ENCODE results near the gene SMG6.

SMG6 gene

DNA sequence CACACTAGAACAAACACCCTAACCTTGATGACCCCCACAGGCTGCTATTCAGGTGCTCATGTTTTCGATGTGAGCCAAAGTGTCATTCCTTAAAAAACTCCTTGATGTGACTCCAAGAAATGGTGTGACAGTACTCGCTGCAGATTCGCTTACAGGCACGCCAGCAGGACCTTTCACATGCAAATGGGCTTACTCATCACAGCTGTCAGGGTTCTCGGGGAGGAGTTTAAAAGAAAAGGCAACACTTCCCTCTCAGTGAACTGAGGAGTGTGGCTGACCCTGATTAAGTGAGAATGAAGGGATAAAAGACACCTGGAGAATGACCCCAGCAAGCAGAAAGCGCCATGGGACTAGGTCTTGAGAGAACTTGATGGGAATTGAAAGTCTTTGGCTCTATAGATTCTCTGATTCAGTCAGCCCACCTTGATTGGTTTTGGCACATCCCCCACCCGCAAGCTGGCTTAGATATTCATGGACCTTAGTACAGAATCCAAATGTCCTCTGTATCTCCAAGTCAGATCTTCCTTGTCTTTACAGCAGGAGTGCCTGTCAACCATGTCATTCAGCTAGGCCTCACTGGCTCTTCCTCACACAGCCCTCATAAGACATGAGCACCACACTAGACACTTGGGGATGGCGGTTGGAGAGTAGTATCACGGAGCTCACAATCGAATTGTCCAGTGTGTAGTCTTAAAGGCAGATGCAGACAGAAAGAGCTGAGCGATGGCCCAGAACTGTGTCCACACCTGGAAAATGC lies 166.1 kb downstream of the SMG6 start:
- no peak for DNase-seq

DNA sequence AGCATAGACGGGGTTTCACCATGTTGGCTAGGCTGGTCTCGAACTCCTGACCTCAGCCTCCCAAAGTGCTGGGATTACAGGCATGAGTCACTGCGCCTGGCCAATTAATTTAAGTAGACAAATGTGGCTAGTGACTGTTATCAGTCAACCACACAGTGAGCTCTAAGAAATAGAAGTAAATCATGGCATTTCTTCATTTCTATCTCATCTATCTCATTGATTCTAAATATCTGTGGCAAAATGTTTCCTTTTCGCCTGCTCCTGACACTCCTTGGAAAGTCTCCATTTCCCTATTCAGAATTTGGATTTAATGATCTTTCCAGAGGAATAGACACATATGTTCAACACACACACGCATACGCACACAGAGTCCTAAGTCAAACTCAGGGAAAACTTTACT lies 167.3 kb downstream of the SMG6 start:
- DNase-seq, result no peak

DNA sequence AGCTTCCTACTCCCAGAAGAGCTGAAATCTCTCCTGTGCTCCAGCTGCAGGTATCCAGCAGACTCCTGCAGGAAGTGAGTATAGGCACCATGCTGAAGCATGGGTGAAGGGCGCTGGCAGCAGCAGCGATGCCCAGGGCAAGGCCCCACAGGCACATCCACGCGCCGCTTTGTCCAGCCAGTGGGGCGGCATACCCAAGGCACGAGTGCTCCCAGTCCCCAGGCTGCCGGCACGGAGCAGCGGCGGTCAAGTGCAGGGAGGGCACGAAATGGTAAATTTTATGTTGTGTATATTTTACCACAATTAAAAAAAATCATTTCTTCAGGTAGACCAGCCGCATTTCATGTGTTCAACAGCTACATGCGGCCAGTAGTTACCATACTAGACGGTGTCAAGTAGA lies 175.6 kb downstream of the SMG6 start:
- no peak for DNase-seq

DNA sequence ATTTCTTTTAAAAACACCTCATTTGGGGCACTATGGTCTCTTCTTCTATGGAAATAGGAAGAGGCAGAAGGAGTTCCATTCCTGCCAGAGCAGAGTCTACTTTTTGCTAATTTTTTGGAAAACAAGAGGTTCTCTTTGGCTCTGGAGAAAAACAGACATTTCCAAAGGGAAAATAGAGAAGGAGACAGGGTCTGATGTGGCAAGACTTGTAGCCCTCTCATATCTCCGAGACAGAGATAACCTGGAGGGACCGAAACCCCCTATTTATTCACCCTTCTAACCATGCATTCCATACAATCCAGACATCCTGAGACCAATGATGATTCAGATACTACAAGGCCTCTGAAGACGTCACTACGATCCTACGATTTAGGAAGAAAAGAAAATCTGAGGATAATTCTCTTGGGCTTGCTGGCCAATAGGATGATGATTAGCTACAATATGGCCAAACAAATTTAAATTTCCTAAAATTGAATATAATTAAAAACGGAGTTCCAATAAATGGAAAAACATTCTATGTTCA lies 178.5 kb downstream of the SMG6 start:
- no peak for DNase-seq

DNA sequence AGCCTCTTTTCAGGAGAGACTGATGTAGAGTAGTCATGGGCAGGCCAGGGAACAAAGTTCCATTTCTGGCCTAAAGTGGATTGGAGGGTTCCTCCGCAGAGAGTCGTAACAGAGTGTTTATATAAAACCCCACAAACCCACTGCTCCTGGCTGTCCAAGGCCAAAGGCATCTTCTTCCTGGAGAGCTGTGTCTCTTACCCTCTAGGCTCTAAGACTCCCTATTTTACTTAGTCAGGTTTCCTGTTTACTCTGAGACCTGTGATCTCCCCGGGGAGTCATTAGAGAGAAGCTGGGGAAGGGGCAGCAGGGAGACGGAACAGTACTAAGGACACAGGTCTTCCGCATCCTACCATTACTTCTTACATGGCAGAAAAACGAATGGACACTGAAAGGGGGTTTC lies 179.2 kb downstream of the SMG6 start:
- no peak for DNase-seq

DNA sequence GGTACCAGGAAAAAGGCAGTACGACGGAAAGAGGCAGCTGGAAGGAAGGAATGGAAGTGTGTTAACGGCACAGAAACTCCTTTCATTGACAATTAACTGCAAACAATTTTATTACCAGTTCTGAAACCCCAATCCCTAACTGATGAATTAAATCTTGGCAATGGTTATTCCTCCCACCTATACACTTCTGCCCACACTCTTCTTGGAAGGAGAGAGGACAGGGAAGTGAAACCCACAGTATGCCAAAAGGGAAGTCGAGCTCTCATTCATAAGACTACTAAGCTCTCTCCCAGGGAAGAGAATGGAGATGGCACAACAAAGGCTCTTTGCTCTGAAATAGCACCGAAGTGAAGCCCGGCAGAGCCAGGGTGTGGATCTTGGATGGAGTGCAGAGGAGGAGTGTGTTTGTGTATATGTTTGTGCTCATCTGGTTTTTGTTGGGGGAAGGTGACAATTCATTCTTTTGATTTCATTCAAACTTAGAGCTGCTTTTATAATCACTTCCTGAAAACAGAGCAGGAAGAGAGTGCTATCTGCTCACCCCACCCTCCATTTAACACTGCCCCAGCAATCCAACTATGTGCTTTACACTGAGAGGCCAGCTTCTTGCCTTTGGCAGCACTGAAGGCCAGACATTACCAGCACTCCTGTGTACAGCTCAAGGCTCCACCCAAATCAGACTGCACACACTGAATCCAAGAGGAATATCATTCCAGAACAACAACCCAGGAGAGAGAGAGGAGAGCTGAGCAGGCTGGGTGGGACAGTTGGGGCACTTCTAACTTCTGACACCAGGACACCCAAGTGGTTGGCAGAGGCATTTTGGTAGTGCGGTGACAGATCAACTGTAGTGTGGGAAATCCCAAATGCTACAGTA lies 180.0 kb downstream of the SMG6 start:
- peak; percentile 45 for DNase-seq

DNA sequence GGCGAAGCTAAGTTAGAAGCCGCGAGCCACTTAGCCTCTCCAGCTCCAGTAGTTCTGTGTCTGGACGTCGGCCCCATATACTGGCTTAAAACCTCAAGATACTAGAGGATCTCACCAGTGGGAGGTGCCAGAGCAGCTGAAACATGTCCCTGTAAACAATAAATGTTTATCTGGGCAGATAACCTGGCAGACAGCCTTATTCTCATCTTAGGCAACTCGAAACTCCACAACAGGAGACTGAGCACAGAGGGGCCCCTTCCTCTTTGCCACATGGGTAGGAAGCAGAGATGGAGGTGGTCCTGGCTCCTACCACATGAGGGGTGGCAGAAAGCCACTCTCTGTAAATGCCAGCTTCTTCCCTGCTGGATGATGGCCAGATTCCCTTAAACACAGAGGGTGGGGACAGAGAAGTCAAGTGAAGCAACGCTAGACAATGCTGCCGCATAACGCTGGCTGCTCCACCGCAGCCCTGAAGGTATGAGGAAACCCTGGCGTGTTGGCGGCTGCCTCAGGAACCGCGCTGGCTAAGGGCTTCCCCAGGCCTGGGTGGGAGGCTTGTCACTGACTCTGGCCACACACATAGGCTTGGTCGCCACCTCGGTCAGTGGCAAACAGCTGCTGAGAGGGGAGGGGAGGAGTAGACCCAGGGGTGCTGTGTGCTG lies 180.8 kb downstream of the SMG6 start:
- peak; percentile 57 for DNase-seq

DNA sequence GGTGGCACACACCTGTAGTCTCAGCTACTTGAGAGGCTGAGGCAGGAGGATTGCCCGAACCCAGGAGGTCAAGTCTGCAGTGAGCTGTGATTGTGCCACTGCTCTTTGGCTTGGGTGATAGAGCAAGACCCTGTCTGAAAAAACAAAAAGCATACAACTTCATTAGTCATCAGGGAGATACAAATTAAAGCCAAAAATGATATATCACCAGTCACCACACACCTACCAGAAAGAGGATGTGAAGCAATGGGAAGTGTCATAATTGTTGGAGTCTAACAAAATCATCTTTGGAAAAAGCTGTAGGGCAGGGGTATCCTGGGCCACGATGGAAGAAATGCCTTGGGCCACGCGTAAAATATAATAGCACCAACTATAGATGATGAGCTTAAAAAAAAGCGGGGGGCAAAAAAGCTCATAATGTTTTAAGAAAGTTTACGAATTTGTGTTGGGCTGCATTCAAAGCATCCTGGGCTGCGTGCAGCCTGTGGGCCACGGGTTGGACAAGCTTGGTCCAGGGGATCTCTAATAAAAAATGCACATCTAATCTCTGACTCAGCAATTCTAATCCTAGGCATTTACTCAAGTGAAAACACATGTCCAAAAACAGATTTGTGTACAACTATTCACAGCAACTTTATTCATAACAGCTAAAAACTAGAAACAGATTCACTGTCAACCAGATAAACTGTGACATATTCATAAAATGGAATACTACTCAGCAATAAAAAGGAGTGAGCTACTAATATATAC lies 182.8 kb downstream of the SMG6 start:
- DNase-seq, result no peak

DNA sequence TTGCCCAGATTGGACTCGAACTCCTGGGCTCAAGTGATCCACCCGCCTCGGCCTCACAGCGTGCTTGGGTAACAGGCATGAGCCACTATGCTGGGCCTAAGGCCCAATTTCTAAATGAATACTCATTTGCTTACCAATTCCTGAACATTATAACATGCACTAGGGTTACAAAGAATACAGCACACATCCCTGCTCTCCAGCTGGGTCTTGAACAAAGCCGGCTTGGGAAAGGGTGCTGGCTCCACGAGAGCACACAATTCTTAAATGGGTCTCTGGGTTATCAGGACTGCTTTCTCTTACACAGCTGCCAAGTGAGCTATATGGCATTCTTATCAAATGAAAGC lies 190.3 kb downstream of the SMG6 start:
- no peak for DNase-seq

DNA sequence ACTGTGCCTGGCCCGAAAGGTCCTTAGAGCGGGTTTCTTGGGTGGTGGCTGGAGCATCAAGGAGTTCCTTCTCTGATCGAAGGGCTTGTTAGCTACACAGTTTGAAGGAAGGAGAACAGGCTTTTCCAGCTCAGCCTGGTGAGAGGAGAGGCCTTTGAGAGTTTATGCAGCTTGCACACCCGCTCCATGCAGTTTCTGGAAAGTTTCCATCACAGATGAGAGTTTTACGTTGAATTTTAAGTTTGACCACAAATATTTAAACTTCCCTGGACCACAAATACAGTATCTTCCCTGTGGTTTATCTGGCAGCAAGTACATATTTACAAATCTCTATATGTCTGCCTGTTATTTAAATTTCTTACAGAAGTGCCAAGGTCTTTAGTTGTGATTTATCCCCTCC lies 191.9 kb downstream of the SMG6 start:
- DNase-seq, result no peak

DNA sequence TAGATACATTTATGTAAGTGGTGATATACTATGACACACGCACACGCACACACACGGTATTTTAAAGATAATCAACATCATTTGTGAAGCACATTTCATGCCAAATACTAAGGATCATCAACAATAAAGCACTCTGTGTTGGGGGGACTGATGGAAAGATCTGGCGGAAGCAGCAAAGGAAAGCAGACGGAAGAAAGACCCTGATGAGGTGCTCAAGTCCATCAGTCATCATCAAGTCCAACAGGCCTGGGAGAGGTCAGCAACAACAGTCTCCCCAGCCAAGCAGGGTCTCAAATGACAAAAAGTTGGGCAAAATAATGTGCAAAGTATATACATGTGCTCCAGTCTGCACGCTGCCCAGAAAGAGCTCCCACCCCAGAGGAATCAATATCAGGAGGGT lies 193.1 kb downstream of the SMG6 start:
- DNase-seq, result no peak

DNA sequence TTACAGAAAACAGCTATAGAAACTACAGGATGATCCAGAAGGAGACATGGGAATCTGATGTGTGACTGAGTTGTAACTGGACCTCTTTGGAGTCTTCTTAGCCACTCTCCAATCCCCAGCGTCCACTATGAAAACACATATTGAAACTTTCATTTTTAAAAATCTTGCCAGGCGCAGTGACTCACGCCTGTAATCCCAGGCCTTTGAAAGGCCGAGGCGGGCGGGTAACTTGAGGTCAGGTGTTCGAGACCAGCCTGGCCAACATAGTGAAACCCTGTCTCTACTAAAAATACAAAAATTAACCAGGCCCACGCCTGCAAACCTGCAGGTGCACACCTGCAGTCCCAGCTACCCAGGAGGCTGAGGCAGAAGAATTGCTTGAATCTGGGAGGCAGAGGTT lies 195.4 kb downstream of the SMG6 start:
- DNase-seq, result no peak

DNA sequence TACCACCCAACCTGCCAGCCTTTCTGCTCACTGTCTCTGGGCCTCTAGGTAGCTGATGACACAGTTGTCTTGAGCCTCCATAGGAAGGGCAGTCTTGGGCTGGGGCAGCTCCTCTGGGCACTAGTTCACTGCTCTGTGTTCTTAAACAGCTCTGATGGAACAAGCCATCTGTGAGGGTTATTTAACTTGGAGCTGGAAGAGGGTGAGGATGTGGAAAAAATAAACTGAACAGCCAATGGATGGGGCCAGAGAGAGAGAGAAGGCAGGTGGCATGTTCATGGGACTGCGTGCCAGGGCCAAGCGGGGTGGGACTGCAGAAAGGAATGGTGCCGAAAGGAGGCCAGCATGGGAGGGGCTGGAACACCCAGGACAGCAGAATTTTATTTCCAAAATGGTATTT lies 196.1 kb downstream of the SMG6 start:
- peak; percentile 81 for DNase-seq

DNA sequence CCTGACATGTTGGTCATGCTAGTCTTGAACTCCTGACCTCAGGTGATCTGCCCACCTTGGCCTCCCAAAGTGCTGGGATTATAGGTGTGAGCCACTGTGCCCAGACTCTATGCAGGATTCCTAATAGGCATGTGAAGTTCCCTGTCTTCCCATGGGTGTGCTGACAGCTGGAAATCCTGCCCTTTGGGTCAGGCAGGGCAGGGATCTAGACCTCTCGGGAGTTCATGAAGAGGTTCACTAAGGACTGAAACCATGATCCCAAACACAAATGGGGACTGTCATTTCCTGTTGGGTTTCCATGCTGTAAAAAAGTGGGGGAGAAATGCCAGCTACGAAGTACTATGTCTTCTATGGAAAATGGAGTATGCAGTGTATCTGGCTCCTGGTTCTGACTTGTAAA lies 196.5 kb downstream of the SMG6 start:
- DNase-seq, result no peak

DNA sequence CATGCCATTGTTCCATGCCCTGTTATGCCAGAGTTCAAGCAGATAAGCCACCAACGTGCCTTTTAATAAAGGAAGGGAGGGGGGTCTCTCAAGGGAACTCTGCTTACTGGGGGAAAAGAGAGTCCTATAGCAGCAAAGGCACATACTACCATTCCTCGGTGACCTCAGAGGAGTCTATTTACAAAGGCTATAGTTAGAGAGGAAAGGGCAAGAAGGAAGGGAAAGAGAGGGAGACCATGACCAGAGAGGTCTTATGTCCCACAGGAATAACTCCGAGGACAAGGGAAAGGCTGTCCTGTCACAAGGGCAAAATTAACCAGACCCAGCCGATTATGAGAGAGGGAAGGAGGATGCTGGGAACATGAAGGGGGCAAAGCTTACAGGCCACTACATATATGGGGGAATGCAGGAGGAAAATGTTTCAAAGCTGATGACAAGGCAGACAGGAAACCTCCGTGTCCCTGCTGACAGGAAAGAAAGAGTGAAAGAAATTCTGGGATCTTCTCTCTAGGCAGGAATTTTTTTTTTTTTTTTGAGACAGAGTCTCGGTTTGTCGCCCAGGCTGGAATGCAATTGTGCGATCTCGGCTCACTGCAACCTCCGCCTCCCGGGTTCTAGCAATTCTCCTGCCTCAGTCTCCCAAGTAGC lies 197.2 kb downstream of the SMG6 start:
- DNase-seq, result no peak

DNA sequence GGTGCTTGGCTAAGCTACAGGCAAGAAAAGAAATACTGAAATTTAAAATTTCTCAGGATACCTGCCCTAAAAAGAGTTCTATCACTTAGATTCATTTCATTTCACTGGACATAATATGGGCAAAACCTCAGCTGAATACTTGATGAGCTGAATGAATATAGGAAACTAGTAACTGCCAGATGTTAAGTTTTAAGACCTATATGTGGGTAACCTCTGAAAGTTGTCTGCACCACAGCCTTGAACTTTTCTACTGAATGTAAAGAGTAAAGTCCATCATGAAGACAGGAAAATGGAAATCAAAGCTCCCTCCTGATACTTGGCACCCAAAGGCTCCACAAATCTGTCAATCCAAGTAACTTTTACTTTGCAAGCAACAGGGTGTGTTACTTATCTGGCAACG lies 197.9 kb downstream of the SMG6 start:
- DNase-seq, result no peak

DNA sequence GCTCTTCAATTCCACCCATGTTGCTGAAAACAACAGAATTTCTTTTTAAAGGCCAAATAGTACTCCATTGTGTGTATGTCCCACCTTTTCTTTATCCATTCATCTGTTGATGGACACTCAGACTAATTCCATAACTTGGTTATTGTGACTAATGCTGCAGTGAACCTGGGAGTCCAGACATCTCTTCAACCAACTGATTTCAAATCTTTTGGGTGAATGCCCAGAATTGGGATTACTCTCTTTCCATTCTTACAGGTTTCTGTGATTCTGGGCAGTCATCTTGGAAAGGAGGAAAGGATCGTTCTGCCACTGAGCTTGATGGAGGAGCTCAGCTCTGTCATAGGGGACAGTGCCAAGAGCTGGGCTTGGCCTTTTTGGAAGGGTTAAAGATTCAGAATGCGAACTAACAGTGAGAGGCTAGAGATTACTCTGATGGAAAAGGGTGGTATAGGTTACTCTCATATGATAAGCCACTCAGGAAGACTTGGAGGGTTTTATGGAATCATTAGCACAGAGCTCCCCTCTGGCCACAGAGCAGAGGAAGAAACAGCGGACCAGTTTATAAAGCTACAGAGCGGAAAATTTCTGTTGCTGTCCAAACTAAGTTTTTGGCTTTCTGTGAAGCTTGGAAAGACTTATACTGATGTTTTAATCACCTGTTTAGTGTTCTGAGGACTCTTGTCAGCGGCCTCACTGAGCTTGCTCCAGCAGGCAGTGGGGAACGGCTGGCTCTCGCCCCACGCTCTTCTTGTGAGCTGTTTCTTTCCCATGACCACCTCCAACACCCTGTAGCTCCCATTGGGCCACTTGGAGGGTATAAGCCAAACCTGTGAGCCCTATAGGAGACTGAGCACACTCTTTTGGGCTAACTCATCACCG lies 200.4 kb downstream of the SMG6 start:
- DNase-seq, result peak; percentile 85

DNA sequence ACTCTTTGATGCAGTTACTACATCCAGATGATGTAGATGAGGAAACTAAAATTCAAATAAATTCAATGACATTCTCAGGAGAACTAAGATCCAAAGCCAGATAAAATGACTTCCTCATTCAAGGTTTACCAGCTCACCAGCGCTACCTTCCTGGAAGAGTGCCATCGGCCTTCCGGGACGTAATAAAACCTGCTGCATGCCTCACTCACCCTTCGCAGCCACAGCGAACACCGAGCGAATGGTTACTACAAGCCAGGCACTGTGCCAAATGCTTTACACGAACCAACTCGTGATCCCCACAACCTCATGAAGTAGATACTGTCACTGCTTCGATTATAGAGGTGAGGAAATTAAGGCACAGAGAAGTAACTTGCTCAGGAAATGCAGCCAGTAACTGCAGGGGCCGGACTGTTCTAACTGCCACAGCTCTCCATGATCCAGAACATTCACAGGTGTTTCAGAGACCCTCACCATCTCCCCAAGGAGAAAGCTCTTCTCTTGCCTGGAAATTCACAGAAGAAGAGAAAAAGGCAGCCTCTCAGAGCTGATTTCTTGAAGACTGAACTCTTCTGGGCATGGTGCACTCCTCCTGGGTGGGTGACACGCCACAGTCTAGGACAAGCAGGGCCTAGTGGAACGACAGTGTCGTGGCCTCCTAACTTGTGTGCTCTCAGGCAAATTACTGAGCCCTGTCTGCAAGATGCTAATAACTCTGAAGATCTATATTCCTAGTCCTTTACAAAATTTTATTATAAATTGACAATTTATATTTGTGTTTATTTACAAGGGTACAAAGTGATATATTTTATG lies 201.9 kb downstream of the SMG6 start:
- DNase-seq, result no peak

DNA sequence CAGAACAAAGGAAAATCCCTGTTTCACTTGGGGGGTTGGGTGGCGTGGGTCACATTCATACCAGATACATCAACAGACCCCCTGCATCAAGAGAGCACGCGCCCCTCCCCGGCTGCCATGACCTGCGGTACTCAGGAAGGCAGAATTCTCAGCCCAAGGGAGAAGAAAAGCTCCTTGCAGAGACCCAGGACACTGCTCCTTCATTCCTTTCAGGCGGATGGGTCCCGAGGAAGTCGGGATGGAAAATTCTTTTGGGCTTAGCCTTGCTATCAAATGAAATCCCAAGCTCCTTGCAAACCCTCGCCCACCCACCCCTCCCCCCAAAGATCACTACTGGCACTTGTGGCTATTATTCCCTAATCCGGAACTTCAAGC lies 208.1 kb downstream of the SMG6 start:
- no peak for DNase-seq

DNA sequence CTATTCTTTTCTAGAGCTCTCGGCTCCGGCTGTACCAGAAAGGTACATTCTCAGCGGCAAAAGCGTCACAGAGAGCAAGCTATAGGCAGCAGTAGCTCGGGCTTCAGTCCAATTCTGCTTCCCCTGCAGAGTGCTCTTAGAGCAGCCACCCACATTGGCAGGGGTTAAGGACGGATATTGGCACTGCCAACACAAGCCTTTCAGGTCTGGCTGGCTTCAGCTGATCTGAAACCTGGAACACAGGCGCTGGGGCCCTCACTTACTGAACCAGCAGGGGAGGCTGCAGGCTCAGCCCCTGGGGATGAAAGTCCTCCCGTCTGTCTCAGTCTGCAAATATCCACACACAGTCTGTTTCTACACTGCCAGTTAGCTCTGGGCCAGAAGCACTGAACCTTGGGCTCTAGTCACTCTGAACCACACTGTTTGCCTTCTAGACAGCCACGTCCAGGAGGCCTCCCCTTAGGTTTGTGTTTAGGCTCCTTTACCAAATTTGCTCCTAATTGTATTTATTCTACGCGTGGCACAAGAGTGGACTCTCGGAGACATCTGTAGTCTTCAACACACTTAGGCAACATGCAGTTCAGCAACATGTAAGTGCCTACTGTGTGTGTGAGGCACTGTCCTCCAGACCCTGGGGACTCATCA lies 208.6 kb downstream of the SMG6 start:
- peak; percentile 66 for DNase-seq

All from right hindlimb (tissue), 1 donor.